HG02885 (cell line): ENCODE data around the gene BCL2L12.

Experiments used
- ATAC-seq: cut with Tn5 transposase; IDR thresholded peaks from one replicate; pipeline ENCODE4 v1.9.1; 2021; ENCODE audit warnings: mild to moderate bottlenecking; ENCODE audit not compliant: unreplicated experiment, poor library complexity

Gene BCL2L12

DNA sequence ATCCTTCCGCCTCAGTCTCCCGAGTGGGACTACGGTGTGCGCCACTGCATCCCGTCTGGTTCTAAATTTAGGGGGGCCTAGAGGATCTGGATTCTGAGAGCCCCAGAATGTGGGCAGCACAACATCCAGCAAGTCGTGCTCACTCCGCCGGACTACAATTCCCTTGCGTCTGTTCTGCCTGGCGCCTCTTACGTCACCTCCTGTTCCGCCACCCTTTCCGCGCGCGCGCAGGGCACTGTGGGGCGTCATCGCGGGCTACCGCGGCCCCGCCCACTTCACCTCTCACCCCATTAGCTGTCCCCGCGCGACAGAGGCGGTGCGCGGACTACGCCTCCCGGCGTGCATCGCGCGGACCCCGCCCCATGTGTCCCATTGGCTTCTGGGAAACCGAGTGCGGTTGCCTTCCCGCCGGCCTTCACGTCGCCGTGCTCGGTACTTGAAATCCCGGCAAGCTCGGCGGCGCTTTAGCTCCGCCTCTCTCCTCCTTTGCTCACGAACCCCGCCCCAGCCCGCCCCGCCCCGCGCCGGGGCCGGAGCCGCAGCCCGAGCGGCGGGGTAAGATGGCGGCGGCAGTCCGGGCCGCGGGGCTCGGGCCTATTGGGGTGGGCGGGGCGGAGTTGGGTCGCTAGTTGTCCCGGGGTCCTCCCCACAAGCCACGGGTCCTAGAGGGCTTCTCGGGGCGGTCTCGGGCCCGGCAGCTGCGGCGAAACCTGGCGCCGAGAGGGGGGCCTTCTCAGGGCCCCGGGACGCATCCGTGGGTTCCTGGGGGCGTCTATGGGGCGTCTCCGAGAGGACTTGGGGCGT is 23.8 kb upstream of the BCL2L12 start, which contains the start of gene SCAF1:
Gene SCAF1, plus strand, starts transcription at position 522 of the 804 bp plus-strand sequence. CDS start 2,818 bp downstream, outside the sequence.
- ATAC-seq = peak; percentile 62

DNA sequence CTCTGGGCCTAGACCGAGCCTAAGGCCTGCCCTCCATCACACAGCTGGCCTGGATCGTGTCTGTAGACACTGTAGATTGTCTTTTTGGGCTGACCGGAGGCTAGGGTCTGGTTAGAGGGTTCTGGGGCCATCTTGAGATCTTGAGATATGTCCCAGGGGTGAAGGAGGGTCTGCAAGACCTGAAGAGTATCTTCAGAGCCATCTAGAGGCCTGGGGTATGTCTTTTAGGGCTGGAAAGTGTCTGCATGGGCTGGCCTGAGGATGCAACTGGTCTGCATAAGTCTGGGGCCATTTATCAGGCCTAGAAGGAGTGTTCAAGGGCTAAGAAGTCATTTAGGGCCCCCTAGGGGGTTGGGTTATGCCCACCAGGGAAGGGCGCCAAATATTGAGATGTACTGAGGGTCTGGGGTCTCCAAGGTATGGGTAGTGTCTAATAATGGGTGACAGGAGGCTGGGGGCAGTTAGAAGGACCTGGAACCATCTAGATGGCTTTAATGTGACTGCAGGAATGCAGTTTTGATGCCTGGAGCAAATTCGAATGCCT is 23.2 kb upstream of the BCL2L12 start:
- ATAC-seq = no peak

DNA sequence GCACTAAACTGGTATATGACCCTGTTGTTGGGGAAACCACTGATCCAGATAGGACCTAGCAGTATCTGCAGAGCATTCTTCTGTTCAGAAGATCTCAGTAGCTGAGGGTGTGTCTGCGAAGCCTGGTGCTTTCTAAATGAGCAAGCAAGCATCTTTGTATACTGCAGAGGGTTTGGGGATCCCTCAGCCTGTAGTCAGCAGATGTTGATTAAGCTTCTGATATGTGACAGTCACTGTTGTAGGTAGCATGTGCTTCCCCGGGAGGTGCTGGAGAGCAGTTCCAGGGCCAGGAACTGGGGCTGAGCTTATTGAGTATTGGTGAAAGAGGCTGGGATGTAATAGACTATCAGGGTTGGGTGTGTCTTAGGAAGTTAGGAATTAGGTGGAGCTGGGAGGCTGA is 22.3 kb upstream of the BCL2L12 start:
- ATAC-seq = no peak

DNA sequence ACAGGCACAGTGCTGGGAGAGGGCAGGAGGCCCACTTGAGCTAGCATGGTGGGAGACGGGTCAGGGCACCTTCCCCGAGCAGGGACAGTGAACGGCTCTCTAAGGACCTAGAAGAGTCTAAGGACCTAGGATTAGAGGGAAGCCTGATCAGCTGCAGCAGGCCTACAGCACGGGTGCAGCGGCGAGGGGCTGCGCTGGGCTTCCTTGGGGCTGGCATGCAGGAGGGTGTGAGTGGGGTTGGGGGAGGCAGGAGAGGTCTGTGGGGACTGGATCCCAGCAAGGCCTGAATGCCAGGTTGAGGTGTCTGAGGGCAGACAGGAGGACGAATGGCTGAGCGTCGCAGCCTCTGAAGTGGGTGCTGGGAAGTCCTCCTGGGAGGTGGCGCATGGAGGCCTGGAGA is 20.1 kb upstream of the BCL2L12 start:
- no peak for ATAC-seq

DNA sequence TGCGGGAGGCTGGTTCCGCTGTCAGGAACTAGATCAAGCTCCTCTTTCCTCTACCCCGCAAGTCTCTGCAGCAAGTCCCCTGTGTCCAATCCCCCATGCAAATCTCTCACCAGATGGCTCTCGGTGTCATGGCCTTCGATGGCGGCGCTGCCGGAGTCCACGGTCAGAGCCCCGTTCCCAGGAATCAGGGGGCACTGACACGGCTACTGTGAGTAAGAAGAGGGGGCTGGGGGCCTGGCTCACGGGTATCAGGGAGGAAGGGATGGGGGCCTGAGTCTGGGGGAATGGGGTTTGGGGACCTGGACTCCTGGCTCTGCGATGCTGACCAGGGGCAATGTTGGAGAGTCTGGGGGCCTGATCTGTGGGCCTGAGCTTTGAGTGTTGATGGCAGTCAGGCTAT is 19.7 kb upstream of the BCL2L12 start:
- ATAC-seq = no peak

DNA sequence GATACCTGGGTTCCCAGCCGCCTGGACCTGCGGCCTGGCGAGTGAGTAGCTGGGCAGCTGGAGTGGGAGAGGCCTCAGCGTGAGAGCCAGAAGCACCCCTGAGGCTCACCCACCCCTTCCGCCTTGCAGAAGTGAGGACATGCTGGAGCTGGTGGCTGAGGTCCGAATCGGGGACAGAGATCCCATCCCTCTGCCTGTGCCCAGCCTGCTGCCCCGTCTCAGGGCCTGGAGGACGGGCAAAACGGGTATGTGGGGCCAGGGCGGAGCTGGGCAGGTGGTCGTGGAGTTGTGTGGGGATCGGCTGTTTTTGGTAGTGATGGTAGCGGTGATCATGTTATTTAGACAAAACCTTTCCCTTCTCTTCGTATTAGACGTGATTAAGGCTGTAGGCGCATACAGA is 19.1 kb upstream of the BCL2L12 start:
- no peak for ATAC-seq

DNA sequence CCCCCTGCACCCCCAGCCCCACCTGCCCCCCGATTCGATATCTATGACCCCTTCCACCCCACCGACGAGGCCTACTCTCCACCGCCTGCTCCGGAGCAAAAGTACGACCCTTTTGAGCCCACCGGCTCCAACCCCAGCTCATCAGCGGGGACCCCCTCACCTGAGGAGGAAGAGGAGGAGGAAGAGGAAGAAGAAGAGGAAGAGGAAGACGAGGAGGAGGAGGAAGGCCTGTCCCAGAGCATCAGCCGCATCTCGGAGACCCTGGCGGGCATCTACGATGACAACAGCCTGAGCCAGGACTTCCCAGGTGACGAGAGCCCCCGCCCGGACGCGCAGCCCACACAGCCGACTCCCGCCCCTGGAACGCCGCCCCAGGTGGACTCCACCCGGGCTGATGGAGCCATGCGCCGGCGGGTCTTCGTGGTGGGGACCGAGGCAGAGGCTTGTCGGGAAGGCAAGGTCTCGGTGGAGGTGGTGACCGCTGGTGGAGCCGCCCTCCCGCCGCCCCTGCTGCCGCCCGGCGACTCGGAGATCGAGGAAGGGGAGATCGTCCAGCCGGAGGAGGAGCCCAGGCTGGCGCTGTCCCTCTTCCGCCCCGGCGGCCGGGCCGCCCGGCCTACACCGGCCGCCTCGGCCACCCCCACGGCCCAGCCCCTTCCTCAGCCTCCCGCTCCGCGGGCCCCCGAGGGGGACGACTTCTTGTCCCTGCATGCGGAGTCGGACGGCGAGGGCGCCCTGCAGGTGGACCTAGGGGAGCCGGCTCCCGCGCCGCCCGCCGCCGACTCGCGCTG is 14.5 kb upstream of the BCL2L12 start:
- no peak for ATAC-seq

DNA sequence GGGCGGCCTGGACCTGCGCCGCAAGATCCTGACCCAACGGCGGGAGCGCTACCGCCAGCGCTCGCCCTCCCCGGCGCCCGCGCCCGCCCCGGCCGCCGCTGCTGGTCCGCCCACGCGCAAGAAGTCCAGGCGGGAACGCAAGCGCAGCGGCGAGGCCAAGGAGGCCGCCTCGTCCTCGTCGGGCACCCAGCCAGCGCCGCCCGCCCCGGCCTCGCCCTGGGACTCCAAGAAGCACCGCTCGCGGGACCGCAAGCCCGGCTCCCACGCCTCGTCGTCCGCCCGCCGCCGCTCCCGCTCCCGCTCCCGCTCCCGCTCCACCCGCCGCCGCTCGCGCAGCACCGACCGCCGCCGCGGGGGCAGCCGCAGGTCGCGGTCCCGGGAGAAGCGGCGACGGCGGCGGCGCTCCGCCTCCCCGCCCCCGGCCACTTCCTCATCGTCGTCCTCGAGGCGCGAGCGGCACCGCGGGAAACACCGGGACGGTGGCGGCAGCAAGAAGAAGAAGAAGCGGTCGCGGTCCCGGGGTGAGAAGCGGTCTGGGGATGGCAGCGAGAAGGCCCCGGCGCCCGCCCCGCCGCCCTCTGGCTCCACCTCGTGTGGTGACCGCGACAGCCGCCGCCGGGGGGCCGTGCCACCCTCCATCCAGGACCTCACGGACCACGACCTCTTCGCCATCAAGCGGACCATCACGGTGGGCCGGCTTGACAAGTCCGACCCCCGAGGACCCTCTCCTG is 13.7 kb upstream of the BCL2L12 start:
- no peak for ATAC-seq

DNA sequence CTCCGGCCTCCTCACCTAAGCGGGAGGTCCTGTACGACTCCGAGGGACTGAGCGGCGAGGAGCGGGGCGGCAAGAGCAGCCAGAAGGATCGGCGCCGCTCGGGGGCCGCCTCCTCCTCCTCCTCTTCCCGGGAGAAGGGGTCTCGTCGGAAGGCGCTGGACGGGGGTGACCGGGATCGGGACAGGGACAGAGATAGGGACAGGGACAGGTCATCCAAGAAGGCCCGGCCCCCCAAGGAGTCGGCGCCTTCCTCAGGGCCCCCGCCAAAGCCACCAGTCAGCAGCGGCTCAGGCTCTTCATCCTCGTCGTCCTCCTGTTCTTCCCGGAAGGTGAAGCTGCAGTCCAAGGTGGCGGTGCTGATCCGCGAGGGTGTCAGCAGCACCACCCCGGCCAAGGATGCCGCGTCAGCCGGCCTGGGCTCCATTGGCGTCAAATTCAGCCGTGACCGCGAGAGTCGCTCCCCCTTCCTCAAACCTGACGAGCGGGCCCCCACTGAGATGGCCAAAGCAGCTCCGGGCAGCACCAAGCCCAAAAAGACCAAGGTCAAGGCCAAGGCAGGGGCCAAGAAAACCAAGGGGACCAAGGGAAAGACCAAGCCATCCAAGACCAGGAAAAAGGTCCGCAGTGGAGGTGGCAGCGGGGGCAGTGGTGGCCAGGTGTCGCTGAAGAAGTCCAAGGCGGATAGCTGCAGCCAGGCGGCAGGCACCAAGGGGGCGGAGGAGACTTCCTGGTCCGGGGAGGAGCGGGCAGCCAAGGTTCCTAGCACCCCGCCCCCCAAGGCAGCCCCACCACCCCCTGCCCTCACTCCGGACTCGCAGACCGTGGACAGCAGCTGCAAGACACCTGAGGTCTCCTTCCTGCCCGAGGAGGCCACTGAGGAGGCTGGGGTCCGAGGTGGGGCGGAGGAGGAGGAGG is 12.9 kb upstream of the BCL2L12 start:
- no peak for ATAC-seq

DNA sequence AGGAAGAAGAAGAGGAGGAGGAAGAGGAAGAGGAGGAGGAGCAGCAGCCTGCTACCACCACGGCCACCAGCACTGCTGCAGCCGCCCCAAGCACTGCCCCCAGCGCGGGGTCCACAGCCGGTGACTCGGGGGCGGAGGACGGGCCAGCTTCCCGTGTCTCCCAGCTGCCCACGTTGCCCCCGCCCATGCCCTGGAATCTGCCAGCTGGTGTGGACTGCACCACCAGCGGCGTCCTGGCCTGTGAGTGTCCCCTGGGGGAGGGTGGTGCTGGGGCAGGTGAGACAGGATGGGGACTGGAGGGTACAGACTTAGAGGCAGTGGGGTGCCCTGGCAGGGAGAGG is 12.3 kb upstream of the BCL2L12 start:
- ATAC-seq = no peak

DNA sequence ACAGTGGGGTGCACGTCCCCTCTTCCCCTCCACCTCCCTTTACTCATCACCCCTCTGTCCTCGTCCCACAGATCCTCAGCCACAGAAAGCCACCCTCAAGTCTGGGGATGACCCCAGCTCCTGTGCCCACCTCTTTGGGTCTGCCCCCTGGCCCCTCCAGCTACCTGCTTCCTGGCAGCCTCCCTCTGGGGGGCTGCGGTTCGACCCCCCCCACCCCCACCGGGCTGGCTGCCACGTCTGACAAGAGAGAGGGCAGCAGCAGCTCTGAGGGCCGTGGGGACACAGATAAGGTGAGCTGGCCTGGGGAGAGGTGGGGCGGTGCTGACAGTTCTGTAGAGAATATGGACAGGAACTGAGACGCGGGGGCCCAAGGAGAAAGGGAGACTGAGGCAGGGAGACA is 11.2 kb upstream of the BCL2L12 start:
- ATAC-seq = no peak

DNA sequence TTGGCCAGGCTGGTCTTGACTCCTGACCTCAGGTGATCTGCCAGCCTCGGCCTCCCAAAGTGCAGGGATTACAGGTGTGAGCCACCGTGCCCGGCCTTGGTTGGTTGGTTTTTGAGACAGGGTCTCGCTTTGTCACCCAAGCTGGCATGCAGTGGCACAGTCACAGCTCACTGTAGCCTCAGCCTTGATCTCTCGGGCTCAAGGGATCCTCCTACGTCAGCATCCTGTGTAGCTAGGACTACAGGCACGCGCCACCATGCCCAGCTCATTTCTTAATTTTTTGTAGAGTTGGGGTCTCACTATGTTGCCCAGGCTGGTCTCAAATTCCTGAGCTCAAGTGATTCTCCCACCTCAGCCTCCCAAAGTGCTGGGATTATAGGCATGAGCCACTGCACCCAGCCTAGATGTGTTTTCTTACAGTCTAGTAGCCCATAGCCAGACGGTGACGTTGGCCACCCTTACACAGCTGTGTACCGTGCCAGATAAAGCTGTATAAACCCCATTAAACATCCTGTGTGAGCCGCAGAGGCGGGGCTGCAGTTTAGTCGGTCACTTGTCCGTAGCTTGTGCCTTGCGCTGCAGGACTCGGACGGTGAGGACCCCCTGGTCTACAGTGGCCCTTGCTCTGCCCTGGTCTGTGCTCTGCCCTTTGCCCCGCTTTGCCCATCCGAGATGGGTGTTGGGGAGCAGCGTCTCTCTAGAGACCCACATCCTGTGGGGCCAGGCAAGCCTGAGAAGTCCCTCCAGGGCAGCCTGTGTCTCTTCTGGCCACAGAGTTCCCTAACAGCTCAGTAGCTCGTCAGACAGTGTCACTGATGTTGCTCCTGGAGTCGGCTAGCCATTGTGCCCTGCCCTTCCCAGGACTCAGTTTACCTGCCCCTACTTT is 9.9 kb upstream of the BCL2L12 start:
- no peak for ATAC-seq

DNA sequence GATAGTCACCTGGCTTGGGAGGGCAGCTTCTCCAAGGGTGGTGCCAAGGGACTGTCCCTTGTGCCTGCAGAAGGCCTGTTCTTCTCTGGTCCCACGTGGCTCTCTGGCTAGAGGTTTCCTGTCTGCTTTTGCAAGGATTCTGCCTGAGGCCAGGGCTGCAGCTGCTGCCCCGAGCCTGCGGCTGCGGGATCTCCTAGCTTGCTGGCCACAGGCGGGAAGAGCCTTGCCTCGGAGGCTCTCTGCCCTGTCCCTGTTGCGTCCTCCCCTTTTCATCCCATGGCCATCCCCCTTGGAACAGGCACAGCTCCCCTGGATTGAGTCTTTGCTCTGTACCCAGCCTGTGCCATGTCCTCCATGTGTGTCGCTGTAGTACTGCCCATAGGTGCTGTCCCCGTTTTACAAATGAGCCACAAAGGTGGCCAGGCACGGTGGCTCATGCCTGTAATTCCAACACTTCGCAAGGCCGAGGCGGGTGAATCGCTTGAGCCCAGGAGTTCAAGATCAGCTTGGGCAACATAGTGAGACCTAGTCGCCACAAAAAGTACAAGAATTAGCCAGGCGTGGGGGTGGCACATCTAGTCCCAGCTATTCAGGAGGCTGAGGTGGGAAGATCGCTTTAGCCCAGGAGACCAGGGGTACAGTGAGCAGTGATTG is 9.2 kb upstream of the BCL2L12 start:
- ATAC-seq = no peak

DNA sequence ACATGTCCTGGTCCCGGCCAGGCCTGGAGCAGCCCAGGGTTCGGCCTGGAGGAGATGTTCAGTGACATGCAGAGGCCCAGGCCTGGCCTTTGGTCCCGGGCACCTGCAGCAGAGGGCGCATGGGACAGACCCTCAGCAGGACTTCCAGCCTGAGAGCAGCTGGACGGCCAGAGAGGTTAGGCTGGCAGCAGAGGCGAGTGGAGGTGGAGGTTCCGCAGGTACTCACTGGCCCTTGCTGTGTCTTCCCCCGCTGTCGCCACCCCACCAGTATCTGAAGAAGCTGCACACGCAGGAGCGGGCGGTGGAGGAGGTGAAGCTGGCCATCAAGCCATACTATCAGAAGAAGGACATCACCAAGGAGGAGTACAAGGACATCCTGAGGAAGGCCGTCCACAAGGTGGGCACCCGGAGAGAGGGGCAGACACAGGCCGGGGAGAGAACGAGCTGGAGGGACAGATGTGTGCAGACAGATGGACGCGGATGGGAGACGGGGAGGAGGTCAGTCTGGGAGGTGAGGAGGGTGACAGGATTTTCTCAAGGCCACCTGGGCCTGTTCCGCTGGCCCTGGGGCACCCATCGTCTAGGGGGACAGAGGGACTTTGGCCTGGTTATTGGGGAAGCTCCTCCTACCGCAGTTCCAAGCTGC is 8.1 kb upstream of the BCL2L12 start:
- no peak for ATAC-seq

DNA sequence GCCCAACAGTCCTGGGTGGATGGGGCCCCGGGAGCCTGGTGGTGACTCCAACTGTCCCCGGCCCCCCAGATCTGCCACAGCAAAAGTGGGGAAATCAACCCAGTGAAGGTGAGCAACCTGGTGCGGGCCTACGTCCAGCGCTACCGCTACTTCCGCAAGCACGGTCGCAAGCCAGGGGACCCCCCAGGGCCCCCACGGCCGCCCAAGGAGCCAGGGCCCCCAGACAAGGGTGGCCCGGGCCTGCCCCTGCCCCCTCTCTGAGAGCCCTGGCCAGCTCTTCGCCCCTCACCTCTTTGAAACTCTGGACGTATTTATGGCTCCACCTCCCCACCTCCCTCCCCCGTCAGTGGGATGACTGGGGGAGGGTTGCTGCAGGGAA is 7.6 kb upstream of the BCL2L12 start:
- no peak for ATAC-seq

DNA sequence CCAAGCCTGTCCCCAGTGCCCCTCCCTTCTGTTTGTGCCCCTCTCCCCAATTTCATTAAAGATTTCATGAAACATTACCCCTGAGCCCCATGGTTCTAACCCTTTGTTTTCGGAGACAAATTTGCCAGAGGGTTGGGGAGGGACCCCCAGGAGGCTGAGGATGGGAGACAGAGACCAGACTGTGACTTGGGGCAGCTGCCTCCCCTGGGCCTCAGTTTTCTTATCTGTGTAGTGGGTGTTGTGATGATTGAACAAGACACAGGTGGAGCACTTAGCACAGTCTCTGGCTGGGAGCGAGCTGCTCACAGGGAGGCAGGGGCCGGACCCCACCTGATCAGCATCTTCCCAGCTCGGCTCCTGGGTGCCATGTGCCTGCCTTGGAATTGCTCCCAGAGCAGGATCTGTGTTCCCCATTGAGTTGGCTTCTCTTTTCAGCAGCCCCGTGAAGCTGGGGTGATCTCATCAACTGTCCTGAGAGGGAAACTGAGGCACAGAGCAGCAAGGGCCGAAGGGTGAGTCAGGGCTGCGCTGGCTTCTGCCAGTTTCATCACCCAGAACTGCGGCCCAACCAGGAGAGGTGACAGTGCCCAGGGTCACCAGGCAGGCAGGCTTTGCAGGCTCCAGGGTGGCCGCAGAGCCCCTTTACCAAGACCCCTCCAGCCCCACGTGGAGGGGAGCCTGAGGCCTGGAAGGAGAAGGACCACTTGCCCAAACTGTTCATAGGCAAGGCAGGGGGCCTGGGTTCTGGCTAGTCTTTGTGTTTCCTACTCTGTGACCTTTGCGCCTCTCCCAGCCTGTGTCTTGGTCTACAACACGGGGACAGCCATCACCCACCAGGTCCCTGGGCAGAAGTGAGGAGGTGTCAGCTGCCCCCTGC is 6.9 kb upstream of the BCL2L12 start:
- ATAC-seq = no peak
